NCI-H2227 (cell line): Measurements from ENCODE around the gene SRSF4.

ENCODE experiments used
- DNase-seq: peaks from one replicate; lab custom pipeline; 2025; ENCODE audit not compliant: unreplicated experiment; lab: John Stamatoyannopoulos, UW

The SRSF4 gene

DNA sequence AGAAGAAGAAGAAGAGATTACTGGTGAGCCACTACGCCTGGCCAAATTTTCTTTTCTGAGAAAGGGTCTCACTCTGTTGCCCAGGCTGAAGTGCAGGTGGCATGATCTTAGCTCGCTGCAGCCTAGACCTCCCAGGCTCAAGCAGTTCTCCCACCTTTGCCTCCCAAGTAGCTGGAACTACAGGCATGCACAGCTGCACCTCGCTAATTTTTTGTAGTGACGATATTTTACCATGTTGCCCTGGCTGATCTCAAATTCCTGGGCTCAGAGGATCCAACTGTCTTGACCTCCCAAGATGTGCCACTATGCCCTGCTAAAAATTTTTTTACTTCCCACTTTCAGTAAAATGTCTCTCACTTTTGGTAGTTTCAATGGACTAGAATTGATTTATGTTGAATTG lies 82.4 kb downstream of the SRSF4 start:
- DNase-seq = no peak
